Immature natural killer cell (primary cell): ENCODE measurements around the gene SULF2. TPM values are rescaled to one million over a fixed set of nuclear protein-coding genes. Genes with fewer than 3 reads are reported as not detected.

ENCODE experiments used
- DNase-seq, 3 donors: peaks; one replicate each; pipeline ENCODE4 v3.0.0; 2022; ENCODE audit warnings: mixed read lengths in 1 of 3
- H3K27ac Mint-ChIP-seq, 6 donors: one replicate each; pipeline ENCODE4 v1.8.0; 2020; ENCODE audit warnings: mixed read lengths in 6 of 6, mild to moderate bottlenecking in 5 of 6, inconsistent platforms in 4 of 6, moderate library complexity in 3 of 6
- H3K27me3 Mint-ChIP-seq, 3 donors: one replicate each; pipeline ENCODE4 v1.8.0; 2020 to 2021; ENCODE audit warnings: low read depth in 3 of 3, mild to moderate bottlenecking in 3 of 3, mixed read lengths in 3 of 3, moderate library complexity in 3 of 3, inconsistent platforms in 1 of 3
- H3K36me3 Mint-ChIP-seq, 3 donors: one replicate each; pipeline ENCODE4 v1.8.0; 2020; ENCODE audit warnings: mixed read lengths in 3 of 3, inconsistent platforms in 2 of 3, mild to moderate bottlenecking in 2 of 3
- H3K4me1 Mint-ChIP-seq, 2 donors: one replicate each; pipeline ENCODE4 v1.8.0; 2020; ENCODE audit warnings: inconsistent platforms in 2 of 2, mild to moderate bottlenecking in 2 of 2, mixed read lengths in 2 of 2, moderate library complexity in 1 of 2
- H3K4me3 Mint-ChIP-seq, 5 donors: one replicate each; pipeline ENCODE4 v1.8.0; 2020; ENCODE audit warnings: mild to moderate bottlenecking in 5 of 5, mixed read lengths in 5 of 5, inconsistent platforms in 3 of 5, moderate library complexity in 3 of 5
- H3K9me3 Mint-ChIP-seq, 6 donors: one replicate each; pipeline ENCODE4 v1.8.0; 2020; ENCODE audit warnings: mild to moderate bottlenecking in 6 of 6, mixed read lengths in 6 of 6, inconsistent platforms in 4 of 6, moderate library complexity in 3 of 6
- polyA plus RNA-seq, 3 donors: library from polyadenylated mRNA; unstranded; fragments of 300-500 nt; fragmentation: Illumina TruSeq; gene quantifications; one replicate each; pipeline ENCODE4 v1.2.3, GENCODE V29; 2021

The SULF2 gene
- polyA plus RNA-seq, 3 donors from 2014 or later, result 1.3 to 3.7 (median 3.0) TPM

- peaks cover 16 to 43% (median 19%) of the 10 kb centered on the region in 3 donors for H3K36me3 Mint-ChIP-seq
Observed at GRCh38 chr20:47655635-47656034, 129.6 kb downstream of the SULF2 start.

DNA sequence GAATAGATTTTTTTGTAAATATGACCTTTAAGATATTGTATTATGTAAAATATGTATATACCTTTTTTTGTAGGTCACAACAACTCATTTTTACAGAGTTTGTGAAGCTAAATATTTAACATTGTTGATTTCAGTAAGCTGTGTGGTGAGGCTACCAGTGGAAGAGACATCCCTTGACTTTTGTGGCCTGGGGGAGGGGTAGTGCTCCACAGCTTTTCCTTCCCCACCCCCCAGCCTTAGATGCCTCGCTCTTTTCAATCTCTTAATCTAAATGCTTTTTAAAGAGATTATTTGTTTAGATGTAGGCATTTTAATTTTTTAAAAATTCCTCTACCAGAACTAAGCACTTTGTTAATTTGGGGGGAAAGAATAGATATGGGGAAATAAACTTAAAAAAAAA, 130.9 kb downstream of the SULF2 start:
- Mint-ChIP-seq H3K4me1 (no peaks in the 10 kb centered on the region), H3K27ac (no peak overlapping the region), H3K9me3 (peaks cover 0 to 1% (median 0%) of the 10 kb centered on the region in 6 donors), H3K27me3 (no peaks in the 10 kb centered on the region), H3K36me3 (peaks cover 16 to 49% (median 19%) of the 10 kb centered on the region in 3 donors), H3K4me3 (no peak overlapping the region)
- DNase-seq, result no peak

More at GRCh38 chr20:47655635-47656034, 129.6 kb downstream of the SULF2 start:
- Mint-ChIP-seq H3K9me3 (peaks cover 0 to 1% (median 0%) of the 10 kb centered on the region in 6 donors), H3K4me3 (no peak overlapping the region), H3K27me3 (no peaks in the 10 kb centered on the region), H3K4me1 (no peaks in the 10 kb centered on the region), H3K27ac (peak overlapping the region in 1 of 6 donors; percentile 46)
- DNase-seq, result no peak

DNA sequence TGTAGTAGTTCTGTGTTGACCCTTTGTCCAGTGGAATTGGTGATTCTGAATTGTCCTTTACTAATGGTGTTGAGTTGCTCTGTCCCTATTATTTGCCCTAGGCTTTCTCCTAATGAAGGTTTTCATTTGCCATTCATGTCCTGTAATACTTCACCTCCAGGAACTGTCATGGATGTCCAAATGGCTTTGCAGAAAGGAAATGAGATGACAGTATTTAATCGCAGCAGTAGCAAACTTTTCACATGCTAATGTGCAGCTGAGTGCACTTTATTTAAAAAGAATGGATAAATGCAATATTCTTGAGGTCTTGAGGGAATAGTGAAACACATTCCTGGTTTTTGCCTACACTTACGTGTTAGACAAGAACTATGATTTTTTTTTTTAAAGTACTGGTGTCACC, 131.4 kb downstream of the SULF2 start:
- Mint-ChIP-seq H3K9me3 (peaks cover 0 to 1% (median 0%) of the 10 kb centered on the region in 6 donors), H3K27me3 (no peaks in the 10 kb centered on the region), H3K4me3 (no peak overlapping the region), H3K36me3 (peaks cover 16 to 51% (median 22%) of the 10 kb centered on the region in 3 donors), H3K27ac (no peak overlapping the region), H3K4me1 (no peaks in the 10 kb centered on the region)
- DNase-seq, result no peak

DNA sequence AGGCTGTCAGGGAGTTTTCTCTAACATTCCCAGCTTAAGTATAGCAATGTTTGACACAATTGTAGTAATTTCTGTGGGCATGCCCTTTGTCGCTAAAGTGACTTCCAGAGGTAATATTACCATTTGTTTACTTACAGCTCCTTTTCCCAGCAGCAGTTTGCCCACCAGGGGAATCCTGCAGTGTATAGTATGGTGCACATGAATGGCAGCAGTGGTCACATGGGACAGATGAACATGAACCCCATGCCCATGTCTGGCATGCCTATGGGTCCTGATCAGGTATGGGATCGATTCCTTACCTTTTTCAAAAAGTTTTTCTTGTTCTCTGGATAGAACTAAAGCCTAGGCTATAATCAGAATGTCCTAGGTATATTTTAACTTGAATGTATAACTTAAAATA, 132.5 kb downstream of the SULF2 start:
- peaks cover 0 to 1% (median 0%) of the 10 kb centered on the region in 6 donors for H3K9me3 Mint-ChIP-seq
- H3K4me3 Mint-ChIP-seq, result no peak overlapping the region
- no peak overlapping the region for H3K27ac Mint-ChIP-seq

DNA sequence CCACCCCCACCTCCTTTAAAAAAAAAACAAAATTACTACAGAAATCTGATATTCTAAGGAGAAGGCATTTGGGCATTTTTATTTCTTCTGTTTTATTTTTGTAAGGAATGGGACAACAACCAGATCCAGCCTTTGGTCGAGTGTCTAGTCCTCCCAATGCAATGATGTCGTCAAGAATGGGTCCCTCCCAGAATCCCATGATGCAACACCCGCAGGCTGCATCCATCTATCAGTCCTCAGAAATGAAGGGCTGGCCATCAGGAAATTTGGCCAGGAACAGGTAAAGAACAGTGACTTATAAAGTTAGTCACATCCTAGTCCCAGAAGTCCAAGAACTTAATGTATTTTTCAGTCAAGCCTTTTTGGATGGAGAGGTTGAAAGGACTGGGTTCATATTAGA, 133.0 kb downstream of the SULF2 start:
- Mint-ChIP-seq H3K36me3 (peaks cover 19 to 51% (median 25%) of the 10 kb centered on the region in 3 donors), H3K27me3 (no peaks in the 10 kb centered on the region), H3K4me1 (no peaks in the 10 kb centered on the region), H3K4me3 (no peak overlapping the region), H3K9me3 (peaks cover 0 to 1% (median 0%) of the 10 kb centered on the region in 6 donors), H3K27ac (peak overlapping the region in 1 of 6 donors; percentile 30)
- no peak for DNase-seq

More for the DNA sequence above, 132.5 kb downstream of the SULF2 start:
- Mint-ChIP-seq H3K27me3 (no peaks in the 10 kb centered on the region), H3K36me3 (peaks cover 19 to 46% (median 22%) of the 10 kb centered on the region in 3 donors), H3K4me1 (no peaks in the 10 kb centered on the region)
- no peak for DNase-seq

DNA sequence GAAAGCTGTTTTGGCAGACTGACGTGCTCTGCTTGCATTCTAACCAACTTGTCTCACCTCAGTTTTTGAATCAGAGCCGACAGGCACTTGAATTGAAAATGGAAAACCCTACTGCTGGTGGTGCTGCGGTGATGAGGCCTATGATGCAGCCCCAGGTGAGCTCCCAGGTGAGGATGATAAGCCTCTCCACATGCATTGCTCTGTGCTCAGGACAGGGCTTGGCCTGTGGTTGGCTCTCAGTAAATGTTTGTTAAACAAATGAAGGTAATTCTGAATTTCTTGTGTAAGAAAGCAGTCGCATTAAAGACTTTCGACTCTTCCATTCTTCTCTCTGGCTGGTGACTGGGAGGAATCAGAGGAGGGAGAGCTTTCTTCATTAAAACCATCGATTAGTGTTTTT, 136.3 kb downstream of the SULF2 start:
- H3K36me3 Mint-ChIP-seq, result peaks cover 22 to 56% (median 40%) of the 10 kb centered on the region in 3 donors
- peaks cover 0 to 3% (median 0%) of the 10 kb centered on the region in 3 donors for H3K27me3 Mint-ChIP-seq
- no peak overlapping the region for H3K4me3 Mint-ChIP-seq
- DNase-seq, result no peak
- no peaks in the 10 kb centered on the region for H3K9me3 Mint-ChIP-seq
- no peak overlapping the region for H3K27ac Mint-ChIP-seq
- H3K4me1 Mint-ChIP-seq, result no peaks in the 10 kb centered on the region

DNA sequence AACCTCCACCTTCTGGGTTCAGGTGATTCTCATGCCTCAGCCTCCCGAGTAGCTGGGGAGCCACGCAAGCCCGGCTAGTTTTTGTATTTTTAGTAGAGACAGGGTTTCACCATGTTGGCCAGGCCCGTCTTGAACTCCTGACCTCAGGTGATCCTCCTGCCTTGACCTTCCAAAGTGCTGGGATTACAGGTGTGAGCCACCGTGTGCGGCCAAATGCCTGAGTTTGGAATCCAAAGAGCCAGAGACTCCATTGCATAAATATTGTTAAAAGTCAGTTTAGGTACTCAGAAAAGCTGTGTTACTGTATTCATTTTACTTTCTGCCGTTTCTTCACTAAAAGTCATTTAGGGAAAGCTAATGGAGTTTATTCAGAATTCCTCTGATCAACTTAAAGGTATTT, 137.3 kb downstream of the SULF2 start:
- Mint-ChIP-seq H3K9me3 (no peaks in the 10 kb centered on the region), H3K27ac (no peak overlapping the region), H3K4me3 (no peak overlapping the region), H3K27me3 (peaks cover 0 to 3% (median 0%) of the 10 kb centered on the region in 3 donors), H3K4me1 (no peaks in the 10 kb centered on the region), H3K36me3 (peaks cover 22 to 59% (median 41%) of the 10 kb centered on the region in 3 donors)
- DNase-seq, result no peak

DNA sequence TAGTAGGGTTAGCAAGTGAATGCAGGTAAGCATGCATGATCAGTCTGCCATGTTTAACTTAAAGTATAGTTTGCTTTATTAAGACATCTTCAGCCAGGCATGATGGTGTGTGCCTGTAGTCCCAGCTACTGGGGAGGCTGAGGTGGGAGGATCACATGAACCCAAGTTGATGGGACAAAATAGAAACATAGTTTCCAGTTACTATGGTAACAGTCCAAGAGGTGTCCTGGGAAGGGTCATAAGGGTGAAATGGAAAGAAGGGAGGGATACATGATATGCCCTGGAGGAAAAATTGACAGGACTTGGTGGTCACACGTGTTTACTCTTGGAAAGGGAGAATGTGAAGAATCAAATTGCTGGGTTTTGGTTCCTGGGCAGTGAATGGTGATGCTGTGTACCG, 139.6 kb downstream of the SULF2 start:
- no peak overlapping the region for H3K27ac Mint-ChIP-seq
- H3K9me3 Mint-ChIP-seq, result no peaks in the 10 kb centered on the region
- H3K27me3 Mint-ChIP-seq, result peaks cover 0 to 3% (median 0%) of the 10 kb centered on the region in 3 donors
- H3K4me3 Mint-ChIP-seq, result no peak overlapping the region
- H3K36me3 Mint-ChIP-seq, result peaks cover 18 to 52% (median 44%) of the 10 kb centered on the region in 3 donors
- DNase-seq, result no peak
- no peaks in the 10 kb centered on the region for H3K4me1 Mint-ChIP-seq

DNA sequence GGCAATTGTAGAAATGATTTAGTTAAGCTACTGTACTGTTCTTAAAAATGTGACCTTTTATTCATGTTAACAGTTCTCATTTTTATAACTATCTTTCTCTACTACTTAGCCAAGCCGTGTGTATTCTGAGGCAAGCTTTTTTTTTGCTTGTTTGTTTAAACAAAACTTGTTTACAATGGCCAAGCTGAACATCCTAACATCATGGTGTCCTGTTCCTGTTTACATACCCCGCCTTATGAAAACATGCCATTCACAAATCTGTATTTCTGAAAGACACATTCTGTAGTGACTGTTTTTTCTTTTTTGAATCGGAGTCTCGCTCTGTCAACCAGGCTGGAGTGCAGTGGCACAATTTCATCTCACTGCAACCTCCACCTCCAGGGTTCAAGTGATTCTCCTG, 142.7 kb downstream of the SULF2 start:
- no peak for DNase-seq
- peaks cover 29 to 56% (median 48%) of the 10 kb centered on the region in 3 donors for H3K36me3 Mint-ChIP-seq
- H3K27ac Mint-ChIP-seq, result no peak overlapping the region
- no peaks in the 10 kb centered on the region for H3K9me3 Mint-ChIP-seq
- H3K4me1 Mint-ChIP-seq, result no peaks in the 10 kb centered on the region
- H3K4me3 Mint-ChIP-seq, result no peak overlapping the region
- peaks cover 0 to 4% (median 0%) of the 10 kb centered on the region in 3 donors for H3K27me3 Mint-ChIP-seq

DNA sequence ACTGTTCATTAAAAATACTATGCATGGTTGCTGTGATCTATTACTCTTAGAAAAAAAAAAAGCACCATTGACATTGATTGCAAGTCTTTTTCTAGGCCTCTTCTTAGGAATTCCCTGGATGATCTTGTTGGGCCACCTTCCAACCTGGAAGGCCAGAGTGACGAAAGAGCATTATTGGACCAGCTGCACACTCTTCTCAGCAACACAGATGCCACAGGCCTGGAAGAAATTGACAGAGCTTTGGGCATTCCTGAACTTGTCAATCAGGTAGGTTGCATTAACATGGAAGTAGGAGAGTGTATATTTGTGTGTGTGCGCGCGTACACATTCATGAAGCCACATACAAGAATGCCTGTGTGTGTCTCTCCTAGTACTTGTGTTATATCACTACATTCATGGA, 143.2 kb downstream of the SULF2 start:
- Mint-ChIP-seq H3K9me3 (no peaks in the 10 kb centered on the region), H3K4me1 (no peaks in the 10 kb centered on the region), H3K27me3 (peaks cover 0 to 4% (median 0%) of the 10 kb centered on the region in 3 donors), H3K27ac (no peak overlapping the region), H3K4me3 (no peak overlapping the region), H3K36me3 (peaks cover 29 to 53% (median 44%) of the 10 kb centered on the region in 3 donors)
- DNase-seq, result no peak

GRCh38 chr20:47638851-47639250, 146.4 kb downstream of the SULF2 start:
- Mint-ChIP-seq H3K27me3 (peaks cover 0 to 1% (median 0%) of the 10 kb centered on the region in 3 donors), H3K9me3 (no peaks in the 10 kb centered on the region), H3K27ac (no peak overlapping the region), H3K4me1 (no peaks in the 10 kb centered on the region), H3K36me3 (peaks cover 30 to 63% (median 42%) of the 10 kb centered on the region in 3 donors), H3K4me3 (no peak overlapping the region)
- DNase-seq, result no peak

GRCh38 chr20:47635256-47635655, 150.0 kb downstream of the SULF2 start:
- no peaks in the 10 kb centered on the region for H3K4me1 Mint-ChIP-seq
- no peak for DNase-seq
- peaks cover 0 to 1% (median 0%) of the 10 kb centered on the region in 3 donors for H3K27me3 Mint-ChIP-seq
- H3K36me3 Mint-ChIP-seq, result peaks cover 27 to 59% (median 29%) of the 10 kb centered on the region in 3 donors
- no peak overlapping the region for H3K27ac Mint-ChIP-seq
- no peak overlapping the region for H3K4me3 Mint-ChIP-seq
- H3K9me3 Mint-ChIP-seq, result no peaks in the 10 kb centered on the region

DNA sequence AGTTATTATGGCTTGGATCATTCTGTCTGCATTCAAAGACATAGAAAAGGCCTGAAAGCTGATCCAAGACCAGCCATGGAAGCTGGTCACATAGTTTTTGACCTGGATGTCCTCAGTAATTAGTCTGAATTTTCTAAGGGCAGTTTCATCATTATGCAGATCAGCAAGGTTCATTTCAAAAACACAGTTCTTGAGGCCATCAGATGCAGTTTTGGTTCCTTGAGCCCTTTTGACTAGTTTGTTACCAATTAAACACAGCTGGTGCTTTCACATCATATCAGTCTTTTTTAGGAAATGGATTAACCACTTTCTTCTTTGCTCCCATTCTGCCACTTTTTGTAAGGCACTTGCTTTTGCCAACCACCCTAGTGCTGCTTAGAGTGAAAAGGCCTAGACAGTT, 154.2 kb downstream of the SULF2 start:
- Mint-ChIP-seq H3K4me1 (no peaks in the 10 kb centered on the region), H3K27me3 (no peaks in the 10 kb centered on the region), H3K9me3 (no peaks in the 10 kb centered on the region), H3K27ac (peak overlapping the region in 1 of 6 donors; percentile 37), H3K36me3 (peaks cover 17 to 48% (median 20%) of the 10 kb centered on the region in 3 donors), H3K4me3 (no peak overlapping the region)
- no peak for DNase-seq

DNA sequence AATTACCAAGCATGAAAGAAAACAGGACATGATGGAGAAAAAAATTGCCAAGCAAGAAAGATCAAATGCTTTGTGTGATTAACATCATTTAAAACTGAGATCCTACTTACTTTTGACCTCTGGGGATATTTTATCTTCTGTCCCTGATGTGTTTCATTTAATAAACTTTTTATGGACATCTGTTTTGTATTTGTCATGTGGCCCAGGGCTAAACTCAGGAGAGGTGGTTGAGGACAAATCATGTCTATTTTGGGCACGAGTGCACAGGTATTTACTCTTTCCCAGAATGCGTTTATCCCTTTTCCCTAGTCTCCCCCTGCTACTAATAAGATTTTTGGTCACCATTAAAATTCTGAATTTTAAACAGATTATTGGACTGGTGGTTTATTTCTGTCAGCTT, 155.4 kb downstream of the SULF2 start:
- no peak for DNase-seq

DNA sequence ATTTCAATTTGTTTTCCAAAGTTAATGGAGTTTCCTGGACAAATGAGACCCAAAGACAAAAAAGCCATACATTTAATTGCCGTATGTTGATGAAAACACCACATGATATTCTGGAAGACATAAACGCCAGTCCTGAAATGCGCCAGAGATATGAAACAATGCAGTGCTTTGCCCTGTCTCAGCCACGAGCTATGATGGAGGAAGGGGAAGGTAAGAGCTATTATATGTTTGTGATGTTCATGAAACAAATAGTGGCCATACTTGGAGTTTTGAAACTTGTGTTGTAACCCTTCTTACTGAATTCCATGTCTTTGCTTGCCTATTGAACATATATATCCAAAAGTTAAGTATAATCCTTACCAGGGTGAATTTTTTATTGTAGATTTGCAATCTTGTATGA, 157.7 kb downstream of the SULF2 start:
- H3K9me3 Mint-ChIP-seq, result no peaks in the 10 kb centered on the region
- H3K27ac Mint-ChIP-seq, result no peak overlapping the region
- H3K4me1 Mint-ChIP-seq, result peaks cover 0 to 11% of the 10 kb centered on the region in 2 donors
- no peak overlapping the region for H3K4me3 Mint-ChIP-seq
- H3K36me3 Mint-ChIP-seq, result peaks cover 4 to 43% (median 20%) of the 10 kb centered on the region in 3 donors
- DNase-seq, result no peak
- peaks cover 0 to 1% (median 0%) of the 10 kb centered on the region in 3 donors for H3K27me3 Mint-ChIP-seq

More for the DNA sequence above, 155.4 kb downstream of the SULF2 start:
- Mint-ChIP-seq H3K27ac (no peak overlapping the region), H3K4me1 (no peaks in the 10 kb centered on the region), H3K4me3 (no peak overlapping the region), H3K36me3 (peaks cover 13 to 45% (median 20%) of the 10 kb centered on the region in 3 donors), H3K9me3 (no peaks in the 10 kb centered on the region), H3K27me3 (no peaks in the 10 kb centered on the region)
